Mesendoderm (in vitro differentiated cells): ENCODE data around the gene CAMKMT.

ENCODE experiments used
- DNase-seq: peaks from one replicate; pipeline ENCODE4 v3.0.0; 2013
- H2AK5ac ChIP-seq: 2 replicates; pipeline ENCODE4 v1.6.1; 2013; ENCODE audit warnings: low read length, inconsistent platforms
- H2BK120ac ChIP-seq: 2 replicates; pipeline ENCODE4 v1.6.1; 2013; ENCODE audit warnings: low read depth, mild to moderate bottlenecking, low read length, moderate library complexity, mixed read lengths
- H2BK15ac ChIP-seq: replicated peaks from 2 replicates; pipeline ENCODE4 v1.6.1; 2013; ENCODE audit warnings: low read depth, mild to moderate bottlenecking, moderate library complexity
- H2BK5ac ChIP-seq: 2 replicates; pipeline ENCODE4 v1.6.1; 2013; ENCODE audit warnings: low read length, inconsistent platforms
- H3K18ac ChIP-seq: 2 replicates; pipeline ENCODE4 v1.6.1; 2013; ENCODE audit warnings: mild to moderate bottlenecking, low read length, mixed read lengths
- H3K23ac ChIP-seq: one replicate; pipeline ENCODE4 v1.6.1; 2013; ENCODE audit warnings: low read length
- H3K27ac ChIP-seq: 2 replicates; pipeline ENCODE4 v1.5.1; 2013; ENCODE audit warnings: low read depth, mild to moderate bottlenecking, inconsistent platforms, low read length, moderate library complexity
- H3K27me3 ChIP-seq: 2 replicates; pipeline ENCODE4 v1.6.1; 2013; ENCODE audit warnings: low read length, control low read depth, mild to moderate bottlenecking, inconsistent platforms; ENCODE audit not compliant: insufficient read depth, poor library complexity
- H3K36me3 ChIP-seq: 2 replicates; pipeline ENCODE4 v1.6.1; 2013; ENCODE audit warnings: low read length, inconsistent platforms; ENCODE audit not compliant: control insufficient read depth, insufficient read depth
- H3K4ac ChIP-seq: one replicate; pipeline ENCODE4 v1.6.1; 2013; ENCODE audit warnings: low read depth, mild to moderate bottlenecking, low read length, moderate library complexity
- H3K4me1 ChIP-seq: 2 replicates; pipeline ENCODE4 v1.6.1; 2013; ENCODE audit warnings: low read depth, low read length, inconsistent platforms; ENCODE audit not compliant: control insufficient read depth
- H3K4me2 ChIP-seq: 2 replicates; pipeline ENCODE4 v1.6.1; 2013; ENCODE audit warnings: low read length
- H3K4me3 ChIP-seq: 2 replicates; pipeline ENCODE4 v1.5.1; 2013; ENCODE audit warnings: mild to moderate bottlenecking, low read length
- H3K56ac ChIP-seq: one replicate; pipeline ENCODE4 v1.6.1; 2013; ENCODE audit warnings: low read length
- H3K79me1 ChIP-seq: 2 replicates; pipeline ENCODE4 v1.6.1; 2013; ENCODE audit warnings: low read length, inconsistent platforms
- H3K79me2 ChIP-seq: 2 replicates; pipeline ENCODE4 v1.6.1; 2013; ENCODE audit warnings: mild to moderate bottlenecking, low read length; ENCODE audit not compliant: control insufficient read depth, insufficient read depth
- H3K9ac ChIP-seq: 2 replicates; pipeline ENCODE4 v1.6.1; 2013; ENCODE audit warnings: low read length, inconsistent platforms
- H4K5ac ChIP-seq: one replicate; pipeline ENCODE4 v1.6.1; 2013; ENCODE audit warnings: low read length
- H4K8ac ChIP-seq: one replicate; pipeline ENCODE4 v1.6.1; 2013; ENCODE audit warnings: low read depth, mild to moderate bottlenecking, control low read depth, low read length, moderate library complexity
- WGBS: extraction: QIAGEN DNeasy Blood & Tissue Kit; methylation state at CpG from one replicate; pipeline ENCODE4 v1.1.7; 2013; ENCODE audit warnings: low lambda C conversion rate, missing lambda C conversion rate; ENCODE audit not compliant: insufficient coverage; ENCODE audit errors: extremely low coverage; 5-methylcytosine and 5-hydroxymethylcytosine counted together

CAMKMT gene

DNA sequence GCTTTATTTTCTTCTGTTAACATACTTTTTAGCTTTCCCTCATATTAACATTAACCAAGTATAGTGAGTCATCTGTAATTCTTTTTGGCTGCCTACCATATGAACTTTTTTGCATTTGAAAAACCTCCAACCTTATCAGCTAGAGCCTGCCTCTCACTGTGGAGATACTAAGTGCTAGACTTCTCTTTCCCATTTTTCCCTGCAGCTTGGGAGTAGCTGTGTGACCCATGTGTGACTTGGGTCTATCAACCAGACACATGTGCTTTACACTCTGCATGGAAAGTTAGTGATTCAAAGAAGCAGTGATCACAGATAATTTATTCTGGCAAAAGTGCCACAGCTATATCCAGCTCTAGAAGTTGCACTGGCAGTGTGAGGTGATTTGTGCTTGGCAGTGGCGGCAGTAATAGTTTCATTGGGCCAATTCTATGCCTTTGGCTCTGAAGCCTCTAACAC, 36.7 kb upstream of the CAMKMT start:
- H3K4ac ChIP-seq, result no peak overlapping the region
- no peak overlapping the region for H3K9ac ChIP-seq
- H3K23ac ChIP-seq, result no peak overlapping the region
- no peaks in the 10 kb centered on the region for H3K79me1 ChIP-seq
- no peak overlapping the region for H3K4me2 ChIP-seq
- peaks cover 3% of the 10 kb centered on the region for H3K4me1 ChIP-seq
- H2BK15ac ChIP-seq, result no peak overlapping the region
- DNase-seq, result peak; percentile 77
- no CpG with 5 or more reads among the region's 1 CpG for WGBS
- H3K56ac ChIP-seq, result no peak overlapping the region
- H3K27me3 ChIP-seq, result no peaks in the 10 kb centered on the region
- H3K36me3 ChIP-seq, result no peaks in the 10 kb centered on the region
- no peak overlapping the region for H4K5ac ChIP-seq
- H2BK120ac ChIP-seq, result no peak overlapping the region
- H3K4me3 ChIP-seq, result no peak overlapping the region
- H3K27ac ChIP-seq, result no peak overlapping the region
- no peak overlapping the region for H4K8ac ChIP-seq
- no peak overlapping the region for H3K18ac ChIP-seq
- H2AK5ac ChIP-seq, result no peak overlapping the region
- no peaks in the 10 kb centered on the region for H3K79me2 ChIP-seq
- no peak overlapping the region for H2BK5ac ChIP-seq

DNA sequence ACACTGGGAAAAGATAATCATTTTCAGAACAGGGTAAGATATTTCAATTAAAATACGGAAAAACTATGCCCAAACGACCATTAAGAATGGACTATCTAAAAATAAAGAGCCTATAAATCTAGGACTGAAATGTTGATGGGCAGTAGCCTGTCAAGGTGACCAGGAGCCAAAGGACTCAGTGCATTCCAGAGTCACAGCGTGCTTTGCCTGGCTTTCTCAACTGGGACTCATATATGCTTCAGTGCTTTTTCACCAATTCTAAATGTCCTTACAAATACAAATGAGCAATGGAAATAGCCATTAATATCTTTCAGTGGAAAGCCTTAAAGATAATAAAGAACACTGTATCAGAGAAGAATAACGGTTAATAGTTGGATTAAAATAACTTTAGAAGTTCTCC, 35.9 kb upstream of the CAMKMT start:
- no CpG with 5 or more reads among the region's 4 CpGs for WGBS
- no peak overlapping the region for H4K5ac ChIP-seq
- peaks cover 3% of the 10 kb centered on the region for H3K4me1 ChIP-seq
- no peak overlapping the region for H3K27ac ChIP-seq
- H3K79me2 ChIP-seq, result no peaks in the 10 kb centered on the region
- H3K18ac ChIP-seq, result no peak overlapping the region
- no peak overlapping the region for H2AK5ac ChIP-seq
- no peak overlapping the region for H3K4me3 ChIP-seq
- H2BK120ac ChIP-seq, result no peak overlapping the region
- no peaks in the 10 kb centered on the region for H3K36me3 ChIP-seq
- DNase-seq, result no peak
- no peaks in the 10 kb centered on the region for H3K27me3 ChIP-seq
- H3K4me2 ChIP-seq, result no peak overlapping the region
- no peak overlapping the region for H2BK15ac ChIP-seq
- no peak overlapping the region for H3K4ac ChIP-seq
- no peak overlapping the region for H2BK5ac ChIP-seq
- H4K8ac ChIP-seq, result no peak overlapping the region
- no peak overlapping the region for H3K23ac ChIP-seq
- no peak overlapping the region for H3K56ac ChIP-seq
- no peaks in the 10 kb centered on the region for H3K79me1 ChIP-seq
- no peak overlapping the region for H3K9ac ChIP-seq

DNA sequence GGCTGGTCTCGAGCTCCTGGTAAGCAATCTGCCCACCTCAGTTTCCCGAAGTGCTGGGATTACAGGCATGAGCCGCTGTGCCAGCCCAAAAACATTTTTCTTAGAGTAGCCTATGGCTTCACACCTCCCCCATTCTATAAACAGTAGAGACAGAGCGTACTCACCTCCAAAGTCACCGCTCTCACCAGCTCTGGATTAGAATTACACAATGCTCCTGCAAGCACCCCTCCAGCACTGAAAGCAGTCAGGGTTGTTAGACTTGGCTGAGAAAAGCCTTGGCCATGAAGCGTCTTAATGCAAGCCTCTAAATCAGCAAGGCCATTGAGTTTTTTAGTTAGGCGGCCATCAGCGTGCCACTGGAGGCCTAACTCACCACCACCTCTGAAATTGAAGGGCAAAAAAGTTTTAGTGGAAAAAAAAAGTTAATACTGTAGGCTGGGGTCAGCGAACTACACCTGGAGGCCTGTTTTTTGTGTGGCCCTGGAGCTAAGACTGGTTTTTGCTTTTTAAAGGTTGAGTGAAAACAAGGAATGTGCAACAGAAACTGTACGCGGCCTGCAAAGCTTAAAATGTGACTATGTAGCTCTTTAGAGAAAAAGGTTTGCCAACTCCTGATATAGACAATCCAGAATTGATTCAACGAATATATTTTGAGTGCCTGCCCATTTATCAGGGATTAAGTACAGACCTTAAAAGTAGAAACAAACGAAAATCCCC, 35.0 kb upstream of the CAMKMT start:
- Histone ChIP-seq H3K4ac (no peak overlapping the region), H3K79me1 (no peaks in the 10 kb centered on the region), H2AK5ac (no peak overlapping the region), H2BK5ac (no peak overlapping the region), H3K4me2 (no peak overlapping the region), H3K9ac (no peak overlapping the region), H3K27me3 (no peaks in the 10 kb centered on the region), H2BK120ac (no peak overlapping the region), H4K5ac (no peak overlapping the region), H3K18ac (no peak overlapping the region), H3K23ac (no peak overlapping the region), H3K4me1 (peaks cover 3% of the 10 kb centered on the region), H3K27ac (no peak overlapping the region), H3K79me2 (no peaks in the 10 kb centered on the region), H3K56ac (no peak overlapping the region), H2BK15ac (no peak overlapping the region), H3K36me3 (no peaks in the 10 kb centered on the region), H4K8ac (no peak overlapping the region), H3K4me3 (no peak overlapping the region)
- no CpG with 5 or more reads among the region's 13 CpGs for WGBS
- DNase-seq, result no peak

DNA sequence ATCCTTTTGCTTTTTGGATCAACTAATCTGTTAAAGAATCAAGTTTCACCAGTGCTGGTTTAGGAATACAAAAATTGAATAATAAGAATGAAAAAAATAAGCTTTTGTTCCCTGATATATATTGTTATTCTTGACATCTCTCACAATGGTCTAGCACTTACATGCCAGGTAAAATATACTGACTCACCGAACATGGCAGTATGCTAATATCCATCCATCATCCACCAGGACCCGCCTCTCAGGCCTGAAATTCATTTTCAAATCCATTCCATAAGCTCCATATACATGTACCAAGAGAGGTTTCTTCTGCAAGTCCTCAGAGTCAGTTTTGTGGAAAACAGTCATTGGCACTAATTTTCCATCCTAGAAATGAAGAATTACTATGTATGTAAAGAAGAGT, 33.0 kb upstream of the CAMKMT start:
- Histone ChIP-seq H4K5ac (no peak overlapping the region), H3K4me3 (no peak overlapping the region), H3K4me1 (peaks cover 3% of the 10 kb centered on the region), H3K4me2 (no peak overlapping the region), H3K9ac (no peak overlapping the region), H2BK5ac (no peak overlapping the region), H3K79me1 (no peaks in the 10 kb centered on the region), H4K8ac (no peak overlapping the region), H3K79me2 (no peaks in the 10 kb centered on the region), H3K18ac (no peak overlapping the region), H3K56ac (no peak overlapping the region), H3K4ac (no peak overlapping the region), H2AK5ac (no peak overlapping the region), H2BK15ac (no peak overlapping the region), H3K23ac (no peak overlapping the region), H3K36me3 (no peaks in the 10 kb centered on the region), H2BK120ac (no peak overlapping the region), H3K27me3 (no peaks in the 10 kb centered on the region), H3K27ac (no peak overlapping the region)
- no peak for DNase-seq
- WGBS, result no CpG with 5 or more reads among the region's 2 CpGs

DNA sequence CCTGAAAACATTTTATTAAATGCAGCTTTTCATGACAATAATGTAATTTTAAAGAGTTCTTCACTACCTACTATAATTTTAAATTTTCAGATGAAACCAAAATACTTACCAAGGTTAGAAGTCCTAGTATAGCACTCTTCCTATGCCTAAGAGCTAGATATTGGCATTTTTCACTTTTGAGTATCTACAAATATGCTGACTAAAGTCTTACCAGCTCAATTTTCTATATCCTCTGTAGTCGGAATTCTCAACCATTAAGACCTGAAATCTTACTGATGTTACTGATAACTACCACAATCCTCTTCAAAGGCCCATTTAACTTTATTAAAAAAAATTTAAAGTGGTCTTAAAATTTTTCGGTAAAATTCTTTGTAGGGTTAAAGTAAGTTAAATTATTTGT, 32.4 kb upstream of the CAMKMT start:
- H3K36me3 ChIP-seq, result no peaks in the 10 kb centered on the region
- peaks cover 3% of the 10 kb centered on the region for H3K4me1 ChIP-seq
- no peak overlapping the region for H4K5ac ChIP-seq
- H2AK5ac ChIP-seq, result no peak overlapping the region
- H2BK120ac ChIP-seq, result no peak overlapping the region
- no peak overlapping the region for H3K18ac ChIP-seq
- no peak overlapping the region for H3K9ac ChIP-seq
- H3K4me3 ChIP-seq, result no peak overlapping the region
- no peak overlapping the region for H3K4ac ChIP-seq
- H3K79me2 ChIP-seq, result no peaks in the 10 kb centered on the region
- H3K56ac ChIP-seq, result no peak overlapping the region
- H3K27me3 ChIP-seq, result no peaks in the 10 kb centered on the region
- H4K8ac ChIP-seq, result no peak overlapping the region
- no peak for DNase-seq
- no peak overlapping the region for H2BK5ac ChIP-seq
- H3K4me2 ChIP-seq, result no peak overlapping the region
- H3K23ac ChIP-seq, result no peak overlapping the region
- H3K79me1 ChIP-seq, result no peaks in the 10 kb centered on the region
- WGBS, result no CpG with 5 or more reads among the region's 2 CpGs
- no peak overlapping the region for H3K27ac ChIP-seq
- no peak overlapping the region for H2BK15ac ChIP-seq

DNA sequence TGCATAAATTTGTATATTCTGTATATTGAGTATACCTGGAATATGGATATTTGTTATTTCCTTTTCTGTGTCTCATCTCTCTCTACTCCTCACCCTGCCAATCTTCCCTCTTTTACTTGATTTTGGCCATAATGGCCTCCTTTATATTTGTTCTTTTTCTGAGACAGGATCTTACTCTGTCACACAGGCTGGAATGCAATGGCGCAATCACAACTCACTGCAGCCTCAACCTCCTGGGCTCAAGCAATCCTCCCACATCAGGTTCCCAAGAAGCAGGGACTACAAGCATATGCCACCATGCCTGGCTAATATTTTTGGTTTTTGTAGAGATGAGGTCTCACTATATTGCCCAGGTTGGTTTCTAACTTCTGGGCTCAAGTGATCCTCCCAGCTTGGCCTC, 30.9 kb upstream of the CAMKMT start:
- H3K4me1 ChIP-seq, result no peaks in the 10 kb centered on the region
- H2AK5ac ChIP-seq, result no peak overlapping the region
- H3K4me2 ChIP-seq, result no peak overlapping the region
- no peak overlapping the region for H2BK15ac ChIP-seq
- no peak overlapping the region for H3K4ac ChIP-seq
- H3K23ac ChIP-seq, result no peak overlapping the region
- no peak for DNase-seq
- H2BK120ac ChIP-seq, result no peak overlapping the region
- H4K5ac ChIP-seq, result no peak overlapping the region
- no peak overlapping the region for H3K27ac ChIP-seq
- no peak overlapping the region for H3K18ac ChIP-seq
- no peak overlapping the region for H4K8ac ChIP-seq
- H3K27me3 ChIP-seq, result no peaks in the 10 kb centered on the region
- no peak overlapping the region for H3K9ac ChIP-seq
- no peaks in the 10 kb centered on the region for H3K79me1 ChIP-seq
- H3K36me3 ChIP-seq, result no peaks in the 10 kb centered on the region
- H3K4me3 ChIP-seq, result no peak overlapping the region
- no CpG with 5 or more reads among the region's 1 CpG for WGBS
- H3K79me2 ChIP-seq, result no peaks in the 10 kb centered on the region
- H3K56ac ChIP-seq, result no peak overlapping the region
- H2BK5ac ChIP-seq, result no peak overlapping the region
